ACC112 (cell line): ENCODE results near the gene BAIAP2.

Source experiments
- H2AFZ ChIP-seq: fragments of 200-600 bp; sonication (generic); one replicate; pipeline ENCODE4 v1.6.0; 2017; ENCODE audit warnings: antibody characterized with exemption, low read length; ENCODE audit not compliant: unreplicated experiment
- H3K27ac ChIP-seq: fragments of 200-600 bp; sonication (generic); 2 replicates; pipeline ENCODE4 v1.5.1; 2014; ENCODE audit warnings: low read depth, mild to moderate bottlenecking, antibody characterized with exemption, low read length, moderate library complexity
- H3K27me3 ChIP-seq: fragments of 200-600 bp; sonication (generic); 2 replicates; pipeline ENCODE4 v1.6.1; 2014; ENCODE audit warnings: mild to moderate bottlenecking, antibody characterized with exemption, low read length, moderate library complexity, mixed read lengths; ENCODE audit not compliant: insufficient read depth
- H3K36me3 ChIP-seq: fragments of 200-600 bp; sonication (generic); 2 replicates; pipeline ENCODE4 v1.6.1; 2016; ENCODE audit warnings: mild to moderate bottlenecking, antibody characterized with exemption, low read length, moderate library complexity, mixed read lengths; ENCODE audit not compliant: insufficient read depth
- H3K4me1 ChIP-seq: fragments of 200-600 bp; sonication (generic); one replicate; pipeline ENCODE4 v1.6.1; 2016; ENCODE audit warnings: low read length, mixed read lengths; ENCODE audit not compliant: insufficient read depth, unreplicated experiment, control insufficient read depth
- H3K4me3 ChIP-seq: fragments of 200-600 bp; sonication (generic); 2 replicates; pipeline ENCODE4 v1.5.1; 2014; ENCODE audit warnings: mild to moderate bottlenecking, low read depth, low read length
- H3K79me2 ChIP-seq: fragments of 200-600 bp; sonication (generic); one replicate; pipeline ENCODE4 v1.6.0; 2016; ENCODE audit warnings: low read length; ENCODE audit not compliant: control insufficient read depth, unreplicated experiment, insufficient read depth

Gene BAIAP2

DNA sequence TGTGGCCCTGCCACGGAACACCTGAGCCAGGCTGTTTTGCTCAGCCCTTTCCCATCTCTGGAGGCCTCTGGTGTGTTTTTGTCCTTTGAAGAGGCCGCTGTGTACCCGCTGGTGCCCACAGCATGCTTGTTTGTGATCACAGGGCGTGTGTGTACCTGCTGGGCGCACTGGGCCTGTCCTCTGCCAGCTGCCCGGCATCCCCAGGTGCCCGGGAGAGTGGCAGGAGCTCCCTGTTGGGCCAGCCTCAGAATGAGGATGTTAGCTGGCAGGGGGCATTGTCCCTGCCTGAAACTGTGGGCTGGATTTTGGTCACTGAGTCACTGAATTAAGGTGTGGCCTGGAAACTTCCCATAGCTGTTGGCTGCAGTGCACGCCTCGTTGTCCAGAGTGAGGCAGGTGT lies 31.1 kb downstream of the BAIAP2 start:
- Histone ChIP-seq H3K27me3 (no peaks in the 10 kb centered on the region), H3K4me3 (no peak overlapping the region), H2AFZ (no peak overlapping the region), H3K36me3 (no peaks in the 10 kb centered on the region), H3K79me2 (no peaks in the 10 kb centered on the region), H3K27ac (no peak overlapping the region), H3K4me1 (peaks cover 15% of the 10 kb centered on the region)

DNA sequence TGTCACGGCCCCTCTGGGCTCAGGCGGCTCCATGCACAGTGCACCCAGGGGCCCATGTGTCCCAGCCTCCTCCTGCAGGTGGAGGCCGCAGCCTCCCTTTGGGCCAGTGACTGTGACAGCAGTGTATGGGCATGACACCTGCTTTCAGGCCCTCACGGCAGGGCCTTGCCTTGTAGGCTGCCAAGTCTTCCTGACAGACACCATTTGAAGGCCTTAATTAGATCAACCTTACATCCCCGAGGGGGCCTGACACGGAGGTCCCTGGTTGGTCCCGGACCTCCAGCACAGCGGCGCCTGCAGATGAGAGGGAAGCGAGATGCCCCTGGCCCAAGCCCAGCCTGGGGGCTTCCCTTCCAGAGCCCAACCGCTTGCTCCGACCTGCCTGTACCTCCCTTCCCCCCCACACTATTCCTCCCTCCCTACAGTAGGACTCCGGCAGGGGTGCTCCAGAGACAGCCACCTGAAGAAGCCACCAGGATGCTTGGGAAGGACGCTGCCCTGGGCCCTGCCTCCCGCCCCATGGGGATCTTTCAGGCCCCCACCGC lies 31.9 kb downstream of the BAIAP2 start:
- H3K4me1 ChIP-seq, result peaks cover 15% of the 10 kb centered on the region
- no peak overlapping the region for H3K27ac ChIP-seq
- H3K27me3 ChIP-seq, result no peaks in the 10 kb centered on the region
- H3K4me3 ChIP-seq, result no peak overlapping the region
- H3K79me2 ChIP-seq, result no peaks in the 10 kb centered on the region
- no peaks in the 10 kb centered on the region for H3K36me3 ChIP-seq
- H2AFZ ChIP-seq, result no peak overlapping the region

DNA sequence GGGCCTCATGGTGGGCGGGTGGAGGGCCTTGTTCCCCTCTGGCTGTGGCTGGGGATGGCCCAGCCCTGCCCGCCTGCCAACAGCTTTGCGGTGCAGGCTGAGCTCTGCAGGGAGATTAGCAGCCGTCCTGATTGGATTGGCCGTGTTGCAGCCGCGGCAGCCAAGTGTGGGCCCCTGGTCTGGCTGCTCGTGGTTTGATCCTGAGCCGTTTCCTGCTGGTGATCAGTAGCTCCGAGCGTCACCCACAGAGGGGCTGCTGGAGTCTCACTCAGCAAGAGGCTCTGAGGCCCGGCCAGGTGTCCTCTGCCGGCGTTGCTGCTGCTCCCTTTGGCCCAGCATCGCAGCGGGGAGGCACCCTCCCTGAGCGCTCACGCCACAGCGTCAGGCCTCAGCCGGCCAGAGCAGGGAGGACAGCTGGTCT lies 32.5 kb downstream of the BAIAP2 start:
- H3K36me3 ChIP-seq, result no peaks in the 10 kb centered on the region
- no peaks in the 10 kb centered on the region for H3K27me3 ChIP-seq
- no peak overlapping the region for H2AFZ ChIP-seq
- peaks cover 15% of the 10 kb centered on the region for H3K4me1 ChIP-seq
- no peak overlapping the region for H3K4me3 ChIP-seq
- H3K27ac ChIP-seq, result no peak overlapping the region
- H3K79me2 ChIP-seq, result no peaks in the 10 kb centered on the region

DNA sequence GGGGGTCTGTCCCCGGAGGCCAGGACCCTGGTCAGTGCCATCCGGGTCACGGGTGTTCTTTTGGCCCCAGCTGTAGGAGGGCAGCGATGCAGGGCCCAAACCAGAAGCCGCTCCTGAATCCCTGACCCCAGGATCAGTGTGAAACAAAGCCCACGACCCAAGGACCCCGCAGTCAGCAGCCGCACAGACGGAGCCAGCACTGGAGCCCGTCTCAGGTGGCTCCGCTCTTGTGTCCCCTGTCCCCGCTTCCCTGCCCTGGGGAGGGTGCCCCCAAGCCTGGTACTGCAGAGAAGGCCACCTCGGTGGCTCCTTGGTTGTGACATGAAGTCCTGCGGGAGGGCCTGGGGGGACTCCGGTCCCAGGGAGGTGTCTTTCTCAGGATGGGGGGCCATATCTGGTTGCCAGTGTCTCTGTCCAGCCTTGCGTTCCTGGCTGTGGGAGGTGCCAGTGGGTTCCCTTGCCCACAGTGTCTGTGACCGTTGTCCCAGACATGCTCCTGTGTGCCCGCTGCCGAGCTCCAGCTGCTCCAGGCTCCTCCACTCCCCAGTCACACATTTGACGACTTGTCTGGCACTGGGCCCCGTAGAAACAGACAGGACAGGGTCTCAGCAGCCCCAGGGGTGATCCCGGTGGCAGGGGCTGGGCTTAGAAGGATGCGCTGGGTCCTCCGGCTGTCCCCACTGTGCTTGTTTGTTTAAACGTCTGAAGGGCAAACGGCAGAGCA lies 33.6 kb downstream of the BAIAP2 start:
- peaks cover 15% of the 10 kb centered on the region for H3K4me1 ChIP-seq
- no peak overlapping the region for H3K4me3 ChIP-seq
- H3K27ac ChIP-seq, result no peak overlapping the region
- H3K79me2 ChIP-seq, result no peaks in the 10 kb centered on the region
- no peaks in the 10 kb centered on the region for H3K36me3 ChIP-seq
- H2AFZ ChIP-seq, result no peak overlapping the region
- no peaks in the 10 kb centered on the region for H3K27me3 ChIP-seq

DNA sequence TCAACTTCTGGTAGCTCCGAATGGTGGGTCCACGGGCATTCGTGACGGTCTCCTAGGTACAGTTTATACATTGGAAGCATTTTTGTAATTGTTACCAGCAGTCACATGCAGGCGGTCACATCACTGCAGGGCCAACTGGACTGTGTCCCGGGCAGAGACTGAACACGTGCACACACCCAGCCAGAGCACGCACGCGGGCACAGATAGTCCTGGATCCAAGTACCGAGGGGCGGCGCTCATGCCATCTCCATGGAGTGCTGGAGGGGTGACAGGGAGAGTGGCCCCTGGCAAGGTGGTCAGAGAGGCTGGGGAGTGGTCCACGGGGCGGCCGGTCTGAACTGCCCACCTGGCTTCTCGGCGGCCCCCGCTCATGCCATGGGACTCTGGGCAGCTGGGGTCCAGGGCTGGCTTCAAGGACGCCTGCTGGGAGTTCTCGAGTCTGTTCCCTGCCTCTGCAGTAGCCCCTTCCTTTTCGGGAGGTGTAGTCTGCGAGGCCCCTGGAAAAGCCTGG lies 34.2 kb downstream of the BAIAP2 start:
- no peak overlapping the region for H3K4me3 ChIP-seq
- H3K4me1 ChIP-seq, result peaks cover 12% of the 10 kb centered on the region
- H2AFZ ChIP-seq, result no peak overlapping the region
- no peaks in the 10 kb centered on the region for H3K27me3 ChIP-seq
- no peaks in the 10 kb centered on the region for H3K36me3 ChIP-seq
- no peak overlapping the region for H3K27ac ChIP-seq
- no peaks in the 10 kb centered on the region for H3K79me2 ChIP-seq

DNA sequence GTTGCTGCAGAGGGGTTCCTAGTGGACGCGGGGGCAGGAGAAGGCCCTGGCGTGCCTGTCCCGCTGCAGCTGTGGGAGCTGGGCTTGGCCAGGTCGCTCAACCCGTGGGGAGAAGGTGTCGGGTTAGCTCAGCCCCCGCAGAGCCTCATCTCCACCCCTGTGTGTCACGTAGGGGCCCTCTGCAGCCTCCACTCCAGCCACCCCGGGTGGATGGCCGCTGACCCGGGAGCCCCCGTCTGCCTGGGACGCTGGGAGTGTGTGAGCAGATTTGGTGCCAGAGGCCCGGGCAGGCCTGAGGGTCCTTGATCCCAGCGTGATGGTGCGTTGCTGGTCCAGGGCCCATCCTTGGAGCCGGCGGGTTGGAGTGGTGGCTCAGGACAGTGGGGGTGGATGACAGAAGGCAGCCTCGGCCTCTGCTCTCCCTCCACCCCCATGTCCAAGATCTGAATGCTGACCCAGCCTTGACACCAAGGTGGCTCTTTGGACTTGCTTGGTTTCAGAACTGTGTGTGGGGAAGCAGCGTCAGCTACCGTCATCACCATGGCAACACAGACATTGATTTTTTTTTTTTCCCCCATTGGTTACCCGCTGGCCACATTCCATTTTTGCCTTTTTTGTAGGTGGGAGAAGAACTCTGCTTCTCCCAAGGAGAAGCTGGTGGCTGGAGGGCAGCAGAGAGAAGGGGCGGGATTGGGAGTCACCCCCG lies 35.7 kb downstream of the BAIAP2 start:
- H3K36me3 ChIP-seq, result no peaks in the 10 kb centered on the region
- no peaks in the 10 kb centered on the region for H3K27me3 ChIP-seq
- no peaks in the 10 kb centered on the region for H3K79me2 ChIP-seq
- H3K4me3 ChIP-seq, result no peak overlapping the region
- no peaks in the 10 kb centered on the region for H3K4me1 ChIP-seq
- H3K27ac ChIP-seq, result no peak overlapping the region
- H2AFZ ChIP-seq, result no peak overlapping the region

DNA sequence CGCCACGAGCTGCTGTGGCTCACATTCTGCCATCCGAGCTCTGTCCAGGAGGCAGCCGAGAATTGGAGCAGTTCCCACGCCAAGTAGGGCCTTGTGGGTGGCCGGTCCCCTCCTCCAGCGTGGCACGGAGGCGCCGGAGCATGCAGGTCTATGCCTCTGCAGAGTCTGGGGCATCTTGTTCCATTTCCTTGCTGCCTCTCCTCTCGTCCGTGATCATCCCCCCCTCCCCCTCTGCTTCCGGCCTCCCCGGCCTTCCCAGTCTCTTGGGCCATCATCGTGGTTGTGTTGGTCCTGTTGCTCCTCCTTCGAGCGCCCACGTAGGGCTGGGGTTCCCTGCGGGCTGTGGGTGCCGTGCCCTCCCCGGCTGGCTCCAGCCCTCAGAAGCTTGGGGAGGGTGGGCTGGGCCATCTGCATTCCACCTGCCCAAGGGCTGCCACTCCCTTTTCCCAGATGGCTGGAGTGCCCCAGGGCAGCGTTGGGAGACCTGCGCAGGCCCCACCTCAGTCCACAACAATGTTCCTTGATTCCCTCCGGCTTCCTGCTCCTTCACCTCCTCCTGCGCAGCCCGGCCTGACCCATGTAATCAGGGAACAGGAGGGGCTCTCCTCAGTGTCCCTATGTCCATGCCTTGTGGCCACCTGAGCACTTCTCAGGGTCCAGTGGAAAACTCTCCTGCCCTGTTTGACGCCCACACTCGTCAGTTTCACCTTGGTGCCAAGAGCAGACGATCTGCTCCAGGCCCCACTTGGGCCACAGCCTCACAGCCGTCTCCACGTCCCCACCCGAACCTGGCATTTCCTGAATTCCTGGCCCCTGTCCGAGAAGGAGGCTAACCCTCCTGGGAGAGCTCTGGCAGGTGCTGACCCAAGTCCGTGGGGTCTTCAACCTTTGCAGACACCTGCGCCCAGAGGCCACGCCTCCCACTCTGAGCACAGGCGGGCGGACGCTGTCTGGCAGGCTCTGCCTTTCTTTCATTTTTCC lies 37.1 kb downstream of the BAIAP2 start:
- Histone ChIP-seq H2AFZ (no peak overlapping the region), H3K79me2 (no peaks in the 10 kb centered on the region), H3K27me3 (no peaks in the 10 kb centered on the region), H3K4me1 (no peaks in the 10 kb centered on the region), H3K4me3 (no peak overlapping the region), H3K36me3 (no peaks in the 10 kb centered on the region), H3K27ac (no peak overlapping the region)

DNA sequence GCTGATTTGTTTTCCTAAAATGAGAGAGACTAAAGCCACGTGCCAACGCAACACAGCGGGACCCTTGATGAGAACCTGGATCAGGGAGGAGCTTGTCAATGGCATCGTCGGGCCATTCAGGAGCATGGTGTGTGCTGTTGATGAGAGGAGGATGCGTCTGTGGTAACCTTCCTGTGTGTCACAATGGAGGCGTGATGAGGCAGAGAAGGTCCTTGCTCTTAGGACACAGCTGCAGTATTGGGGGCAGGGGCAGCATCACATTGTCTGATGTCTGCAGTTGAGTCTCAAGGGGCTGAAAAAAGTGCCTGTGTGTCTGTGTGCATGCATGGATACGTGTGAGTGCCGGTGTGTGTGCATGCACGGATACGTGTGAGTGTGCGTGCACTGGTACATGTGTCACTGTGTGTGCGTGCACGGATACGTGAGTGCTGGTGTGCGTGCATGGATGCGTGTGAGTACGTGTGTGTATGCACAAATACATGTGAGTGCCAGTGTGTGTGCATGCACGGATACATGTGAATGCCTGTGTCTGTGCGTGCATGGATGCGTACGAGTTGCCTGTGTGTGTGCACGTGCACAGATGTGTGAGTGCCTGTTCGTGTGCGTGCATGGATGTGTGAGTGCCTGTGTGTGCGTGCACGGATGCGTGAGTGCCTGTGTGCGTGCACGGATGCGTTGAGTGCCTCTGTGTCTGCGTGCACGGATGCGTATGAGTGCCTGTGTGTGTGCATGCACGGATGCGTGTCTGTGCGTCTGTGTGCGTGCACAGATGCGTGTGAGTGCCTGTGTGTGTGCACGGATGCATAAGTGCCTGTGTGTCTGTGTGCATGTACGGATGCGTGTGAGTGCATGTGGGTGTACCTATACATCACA lies 39.3 kb downstream of the BAIAP2 start:
- Histone ChIP-seq H3K27ac (no peak overlapping the region), H3K4me1 (no peaks in the 10 kb centered on the region), H3K4me3 (no peak overlapping the region), H3K79me2 (no peaks in the 10 kb centered on the region), H3K36me3 (no peaks in the 10 kb centered on the region), H2AFZ (no peak overlapping the region), H3K27me3 (no peaks in the 10 kb centered on the region)

DNA sequence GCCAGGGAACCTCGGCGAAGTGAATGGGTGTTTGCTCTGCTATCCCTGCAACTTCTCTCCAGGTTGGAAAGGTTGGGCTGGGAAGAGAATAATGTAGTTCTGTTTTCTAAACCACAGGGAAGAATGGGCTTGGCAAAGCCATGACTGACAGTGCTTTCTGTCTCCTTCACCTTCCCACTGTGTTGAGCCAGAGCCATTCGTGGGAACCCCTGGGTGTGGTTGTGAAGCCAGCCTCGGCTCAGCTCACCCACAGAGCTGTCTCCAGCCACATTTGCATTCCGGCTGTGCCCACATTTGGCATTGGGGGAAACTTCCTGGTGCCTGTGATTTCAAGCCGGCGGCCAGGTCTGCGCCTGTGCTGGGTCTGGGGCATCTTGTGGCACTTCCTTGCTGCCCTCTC lies 39.9 kb downstream of the BAIAP2 start:
- Histone ChIP-seq H2AFZ (no peak overlapping the region), H3K36me3 (no peaks in the 10 kb centered on the region), H3K4me1 (no peaks in the 10 kb centered on the region), H3K4me3 (no peak overlapping the region), H3K79me2 (no peaks in the 10 kb centered on the region), H3K27ac (no peak overlapping the region), H3K27me3 (no peaks in the 10 kb centered on the region)
